Measurements from ENCODE around the gene CACNA1S. TPM values are rescaled to one million over a fixed set of nuclear protein-coding genes. Genes with fewer than 3 reads are reported as not detected.

CACNA1S gene
- total RNA-seq, 2 donors from 2014 or later, result not detected

DNA sequence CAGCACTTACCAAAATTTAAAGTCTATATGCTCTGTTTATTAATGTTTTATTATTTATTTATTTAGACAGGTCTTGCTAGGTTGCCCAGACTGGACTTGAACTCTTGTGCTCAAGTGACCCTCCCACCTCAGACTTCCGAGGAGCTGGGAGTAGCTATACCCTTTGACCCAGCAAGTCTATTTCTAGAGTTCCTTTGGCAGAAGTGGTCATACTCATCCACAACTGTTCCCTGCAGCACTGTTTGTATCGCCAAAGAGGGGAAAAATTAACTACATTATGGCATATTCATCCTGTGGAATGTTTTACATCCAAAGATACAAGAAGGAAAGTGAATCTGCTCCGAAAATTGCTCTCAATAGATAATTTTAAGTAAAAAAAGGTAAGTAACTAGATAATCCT is 28.5 kb downstream of the CACNA1S start:
- ATAC-seq (no peak), DNase-seq (no peak)
- intact Hi-C loops (cut with DNase I, micrococcal nuclease), result no loop called here

DNA sequence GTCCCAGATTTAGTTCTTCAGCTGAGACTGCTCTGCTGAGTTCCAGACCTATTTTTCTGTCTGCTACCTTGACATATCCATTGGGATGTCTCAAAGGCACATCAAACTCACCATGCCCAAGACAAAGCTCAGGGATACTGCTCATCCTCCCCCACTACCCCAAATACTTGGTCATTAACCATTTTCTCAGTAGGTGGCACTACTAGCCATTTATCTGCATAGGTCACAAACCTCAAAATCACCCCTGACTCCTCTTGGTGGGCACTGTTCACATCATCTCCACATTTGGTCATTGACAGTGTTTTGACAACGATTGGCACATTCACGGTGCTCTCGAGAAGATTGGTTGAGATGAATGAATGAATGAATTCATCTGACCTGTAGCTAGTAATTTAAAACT is 32.1 kb downstream of the CACNA1S start:
- intact Hi-C loops (cut with DNase I, micrococcal nuclease), result no loop called here
- DNase-seq (no peak), ATAC-seq (no peak)

DNA sequence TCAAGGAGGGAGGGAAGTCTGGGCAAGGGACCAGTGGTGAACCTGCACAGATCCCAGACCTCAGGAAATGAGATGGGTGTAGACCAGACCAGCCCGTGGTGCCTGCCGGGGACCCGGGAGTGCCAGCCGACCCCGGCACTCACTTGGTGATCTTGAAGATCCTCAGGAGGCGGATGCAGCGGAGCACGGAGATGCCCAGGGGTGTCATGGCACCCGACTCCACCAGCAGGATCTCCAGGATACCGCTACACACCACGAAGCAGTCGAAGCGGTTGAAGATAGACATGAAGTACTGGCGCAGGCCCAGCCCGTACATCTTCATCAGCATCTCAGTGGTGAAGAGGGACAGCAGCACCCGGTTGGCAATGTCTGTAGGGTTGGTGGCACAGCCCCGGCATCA is 34.5 kb downstream of the CACNA1S start:
- intact Hi-C loops (cut with DNase I, micrococcal nuclease), result no loop called here
- no peak for ATAC-seq
- DNase-seq, result no peak

DNA sequence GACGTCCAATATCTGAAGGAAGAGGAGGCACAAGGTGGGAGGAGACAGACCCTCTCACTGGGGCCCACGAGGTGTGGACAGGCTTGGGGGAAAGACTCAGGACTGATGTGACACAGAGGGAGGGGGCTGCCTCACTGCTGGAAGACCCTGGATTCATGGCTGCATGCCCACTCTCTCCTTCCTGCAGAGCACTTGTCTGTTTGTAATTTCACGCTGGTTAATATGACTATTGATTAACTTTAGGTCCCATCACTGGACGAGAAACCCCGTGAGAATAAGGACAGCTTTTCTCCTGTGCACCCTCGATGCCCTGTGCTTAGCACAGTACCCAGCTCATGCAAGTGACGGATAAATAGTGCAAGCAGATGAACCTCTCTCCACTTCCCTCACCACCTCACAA is 35.1 kb downstream of the CACNA1S start:
- no peak for DNase-seq
- ATAC-seq, result no peak
- intact Hi-C loops (cut with DNase I, micrococcal nuclease), result no loop called here

DNA sequence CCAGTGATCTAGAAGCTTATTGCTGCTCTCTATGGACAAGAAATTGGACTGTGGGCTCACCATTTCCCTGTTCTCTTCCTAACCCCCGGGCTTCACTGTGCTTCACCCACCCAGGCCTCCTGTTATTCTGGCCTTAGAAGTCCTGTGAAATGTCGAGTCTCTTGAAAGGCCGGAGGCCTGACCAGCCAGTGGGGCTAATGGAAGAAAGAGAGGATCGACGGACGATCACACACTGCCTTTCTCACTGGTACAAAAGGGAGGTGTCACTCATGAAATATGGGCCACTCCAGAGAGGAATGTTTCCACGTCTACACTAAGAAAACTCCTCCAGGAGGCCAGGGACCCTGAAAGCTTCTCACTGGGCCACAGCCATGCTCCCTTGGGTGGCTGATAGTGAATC is 36.1 kb downstream of the CACNA1S start:
- no peak for DNase-seq
- no peak for ATAC-seq
- intact Hi-C loops (cut with DNase I, micrococcal nuclease), result no loop called here

DNA sequence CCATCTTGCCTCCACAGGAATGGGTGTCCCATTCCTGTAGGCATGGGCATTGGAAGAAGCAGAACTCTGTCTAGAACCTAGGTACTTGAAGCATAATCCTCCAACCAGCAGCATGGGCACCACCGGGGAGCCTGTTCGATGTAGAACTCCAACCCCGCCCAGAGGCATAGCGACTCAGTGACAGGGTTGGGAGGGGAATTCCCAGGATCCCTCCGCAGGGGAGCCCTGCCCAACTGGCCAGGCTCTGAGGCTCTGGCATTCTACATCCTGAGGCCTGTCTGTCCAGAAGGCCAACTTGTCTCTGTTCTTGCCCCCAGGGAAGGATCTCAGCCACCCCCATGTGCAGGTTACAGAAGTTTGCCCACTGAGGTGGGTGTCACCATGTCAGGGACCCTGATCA is 38.2 kb downstream of the CACNA1S start:
- ATAC-seq (no peak), DNase-seq (no peak)
- intact Hi-C loops (cut with DNase I, micrococcal nuclease), result no loop called here

DNA sequence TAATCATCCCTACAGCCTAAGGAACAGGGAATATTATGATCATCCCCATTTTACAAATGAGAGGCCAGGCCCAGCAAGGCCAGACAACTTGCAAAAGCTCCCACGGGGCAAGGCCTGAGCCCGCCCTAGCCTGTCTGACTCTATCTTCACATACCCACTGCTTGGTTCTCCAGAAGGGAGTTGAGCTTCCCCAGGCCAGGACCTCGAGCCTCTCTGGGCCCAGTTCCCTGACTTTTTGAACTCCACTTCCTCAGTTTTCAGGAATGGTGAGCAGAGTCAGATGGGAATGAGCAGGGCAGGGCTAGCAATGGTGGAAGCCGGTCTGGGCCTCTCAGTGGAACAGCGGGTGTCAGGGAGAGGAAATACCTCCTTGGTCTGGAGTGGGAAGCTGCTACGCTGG is 39.3 kb downstream of the CACNA1S start:
- intact Hi-C loops (cut with DNase I, micrococcal nuclease), result no loop called here
- DNase-seq (no peak), ATAC-seq (no peak)

DNA sequence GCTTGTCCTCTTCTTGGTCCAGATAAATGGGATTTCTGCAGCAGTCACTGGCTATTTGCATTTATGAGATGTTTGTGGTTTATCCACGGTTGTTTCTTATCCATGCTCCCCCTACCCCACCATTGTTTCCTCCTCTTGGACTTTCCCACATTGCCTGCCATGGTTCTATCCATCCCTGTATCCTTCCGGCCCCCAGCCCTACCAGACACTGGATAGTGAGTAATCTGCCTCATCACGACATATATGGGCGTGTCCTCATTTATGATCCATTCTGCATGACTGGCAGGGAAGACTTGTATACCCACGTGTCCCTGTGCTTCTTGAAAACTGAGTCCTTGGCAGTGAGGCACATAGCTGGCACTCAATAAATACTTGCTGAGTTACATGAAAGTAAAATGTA is 40.1 kb downstream of the CACNA1S start:
- DNase-seq (no peak), ATAC-seq (peak; percentile 62)
- intact Hi-C loops (cut with DNase I, micrococcal nuclease), result no loop called here

DNA sequence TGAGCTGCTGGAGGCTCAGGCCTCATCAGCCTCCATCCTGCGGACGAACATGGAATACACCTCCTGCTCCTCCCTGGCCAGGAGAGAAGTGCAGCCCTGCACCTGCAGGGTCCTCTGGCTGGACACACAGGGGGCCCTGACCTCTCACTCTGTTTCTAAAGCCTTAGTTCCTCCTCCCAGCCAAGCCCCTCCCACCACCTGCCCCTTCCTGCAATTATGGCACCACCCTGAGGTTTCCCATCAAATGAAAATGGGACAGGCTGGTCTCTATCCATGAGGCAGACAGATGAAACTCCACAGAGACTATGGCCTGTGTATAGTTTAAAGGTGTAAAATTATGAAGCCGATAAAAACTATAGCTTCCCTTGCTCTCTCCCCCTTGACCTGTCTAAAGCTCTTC is 42.6 kb downstream of the CACNA1S start:
- intact Hi-C loops (cut with DNase I, micrococcal nuclease), result no loop called here
- DNase-seq (no peak), ATAC-seq (no peak)

DNA sequence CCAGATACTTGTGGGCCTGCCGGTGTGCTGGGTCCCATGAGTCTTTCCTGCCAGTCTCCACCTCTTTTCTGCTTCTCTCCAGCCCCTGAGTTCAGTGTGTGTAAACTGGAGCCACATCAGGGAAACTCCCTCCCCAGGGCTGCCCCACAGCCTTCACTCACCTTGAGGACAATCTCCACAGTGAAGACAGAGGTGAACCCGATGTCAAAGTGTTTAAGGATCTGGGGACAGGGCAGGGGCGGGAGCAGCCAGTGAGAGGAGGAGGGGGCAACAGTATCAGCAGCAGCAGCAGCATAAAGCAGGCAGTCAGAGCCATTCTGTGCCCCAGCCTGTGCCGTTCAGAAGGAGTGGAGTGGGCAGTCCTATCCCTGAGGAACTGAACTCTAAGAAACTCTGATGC is 43.2 kb downstream of the CACNA1S start:
- intact Hi-C loops (cut with DNase I, micrococcal nuclease), result no loop called here
- ATAC-seq, result no peak

DNA sequence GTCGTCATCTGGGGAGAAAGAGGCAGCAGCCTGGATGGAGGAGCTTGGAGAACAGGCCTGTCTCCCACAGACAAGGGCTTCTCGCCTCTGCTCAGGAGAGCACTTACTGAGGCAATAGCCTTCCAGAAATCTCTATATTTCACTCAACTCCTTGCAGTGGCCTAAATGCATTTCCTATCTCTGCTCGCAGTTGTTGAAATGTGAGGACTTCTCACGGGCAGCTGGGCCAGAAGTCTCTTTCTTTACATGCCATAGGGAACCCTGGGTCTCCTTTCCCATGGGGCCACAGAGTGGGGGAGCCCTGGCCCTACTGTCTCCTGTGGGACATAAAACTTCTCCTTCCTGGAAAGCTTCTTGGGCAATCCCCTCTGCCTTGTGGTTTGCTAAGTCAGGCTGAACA is 45.2 kb downstream of the CACNA1S start:
- ATAC-seq (no peak), DNase-seq (no peak)
- intact Hi-C loops (cut with DNase I, micrococcal nuclease), result no loop called here

More for the DNA sequence above, 43.2 kb downstream of the CACNA1S start:
- no peak for DNase-seq

DNA sequence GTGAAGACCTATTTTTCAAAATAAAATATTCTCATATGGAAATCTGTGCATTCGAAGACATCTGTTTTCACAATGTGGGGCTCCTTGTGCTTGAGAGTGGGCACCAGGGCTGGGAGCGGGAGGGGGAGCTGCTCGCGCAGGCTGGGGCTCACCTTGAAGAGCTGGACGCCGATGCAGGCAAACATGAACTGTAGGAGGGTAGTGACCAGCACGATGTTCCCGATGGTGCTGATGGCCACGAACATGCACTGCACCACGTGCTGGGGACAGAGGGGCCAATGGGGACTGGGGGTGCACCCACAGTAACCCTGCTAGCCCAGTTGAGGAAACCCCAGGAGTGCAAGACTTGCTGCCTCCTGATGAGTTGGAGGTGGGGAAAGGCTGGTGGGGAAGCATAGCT is 46.5 kb downstream of the CACNA1S start:
- DNase-seq (no peak), ATAC-seq (no peak)
- intact Hi-C loops (cut with DNase I, micrococcal nuclease), result no loop called here

DNA sequence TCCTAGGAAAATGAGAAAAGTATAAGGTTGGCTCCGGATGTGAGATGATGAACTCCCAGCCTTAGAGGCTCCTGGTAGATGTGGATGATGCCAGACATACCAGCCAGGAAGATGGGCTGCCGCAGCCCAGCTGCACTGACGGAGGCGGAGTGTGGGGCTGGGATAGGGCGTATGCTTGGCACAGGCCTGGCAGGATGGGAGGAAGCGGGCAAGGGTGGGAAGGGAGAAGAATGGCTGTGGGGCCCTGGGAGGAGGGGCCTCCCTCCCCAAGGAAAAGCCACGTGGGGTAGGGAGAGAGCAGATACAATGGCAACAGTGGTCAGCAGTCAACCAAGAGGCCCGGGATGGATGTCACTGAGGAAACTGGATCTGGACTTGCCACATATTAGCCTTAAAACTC is 47.4 kb downstream of the CACNA1S start:
- no peak for ATAC-seq
- DNase-seq, result no peak
- intact Hi-C loops (cut with DNase I, micrococcal nuclease), result no loop called here

DNA sequence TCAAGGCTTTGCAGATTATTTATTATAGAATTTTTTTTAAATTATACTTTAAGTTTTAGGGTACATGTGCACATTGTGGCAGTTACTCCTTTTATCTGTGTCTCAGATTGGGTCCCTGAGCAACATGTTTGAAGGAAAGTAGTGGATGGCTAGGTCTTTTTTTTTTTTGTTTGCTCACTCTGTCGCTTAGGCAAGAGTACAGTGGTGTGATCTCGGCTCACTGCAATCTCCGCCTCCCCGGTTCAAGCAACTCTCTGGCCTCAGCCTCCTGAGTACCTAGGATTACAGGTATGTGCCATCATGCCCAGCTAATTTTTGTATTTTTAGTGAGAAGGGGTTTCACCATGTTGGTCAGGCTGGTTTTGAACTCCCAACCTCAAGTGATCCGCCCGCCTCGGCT is 49.1 kb downstream of the CACNA1S start:
- ATAC-seq, result no peak
- intact Hi-C loops (cut with DNase I, micrococcal nuclease), result no loop called here

DNA sequence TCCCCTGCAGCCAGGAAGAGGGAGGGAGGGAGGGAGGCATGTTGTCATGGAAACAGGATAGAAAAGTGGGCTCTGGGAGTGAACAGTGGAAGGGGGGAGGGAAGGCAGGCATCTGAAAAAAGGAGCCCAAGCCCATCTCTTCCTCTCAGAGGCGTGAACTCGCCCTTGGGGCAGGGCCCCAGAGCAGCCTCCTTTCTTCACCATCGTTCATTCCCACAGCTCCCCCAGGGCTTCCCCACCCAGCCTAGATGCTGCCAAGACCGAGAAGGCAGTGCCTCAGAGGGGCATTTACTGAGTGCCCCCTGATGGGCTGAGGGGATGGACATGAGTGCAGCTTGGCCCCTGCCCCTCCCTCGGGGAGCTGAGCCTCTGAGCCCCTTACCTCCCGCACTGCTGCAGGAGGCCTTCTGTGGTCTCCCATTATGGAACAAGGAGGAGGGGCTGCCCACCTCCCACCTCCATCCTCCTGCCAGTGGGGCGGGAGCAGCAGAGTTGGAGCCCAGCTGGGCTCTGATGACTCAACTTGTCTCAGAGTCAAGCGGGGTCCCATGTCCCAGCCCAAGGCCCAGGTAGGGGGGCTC is 49.6 kb downstream of the CACNA1S start:
- no peak for ATAC-seq
- intact Hi-C loops (cut with DNase I, micrococcal nuclease), result no loop called here
- DNase-seq, result no peak

More for the DNA sequence above, 49.1 kb downstream of the CACNA1S start:
- DNase-seq, result no peak

DNA sequence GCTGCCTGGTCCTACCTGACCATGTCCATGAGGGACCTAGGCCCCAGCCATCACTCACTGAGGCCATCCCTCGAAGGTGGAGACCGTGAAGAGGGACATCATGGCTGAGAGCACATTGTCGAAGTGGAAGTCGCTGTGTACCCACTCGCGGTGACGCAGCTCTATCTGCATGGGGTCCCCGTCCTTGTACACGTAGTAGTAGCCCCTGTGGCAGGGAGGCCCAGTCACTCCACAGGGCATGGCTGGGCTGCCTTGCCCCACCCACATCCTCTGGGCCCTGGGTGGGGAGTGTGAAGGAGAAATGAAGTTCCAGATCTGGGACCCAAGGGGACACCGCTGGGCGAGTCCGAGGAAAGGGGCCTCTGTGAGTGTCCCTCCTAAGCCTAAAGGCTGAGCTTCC is 50.3 kb downstream of the CACNA1S start:
- no peak for DNase-seq
- intact Hi-C loops (cut with DNase I, micrococcal nuclease), result no loop called here
- ATAC-seq, result no peak

DNA sequence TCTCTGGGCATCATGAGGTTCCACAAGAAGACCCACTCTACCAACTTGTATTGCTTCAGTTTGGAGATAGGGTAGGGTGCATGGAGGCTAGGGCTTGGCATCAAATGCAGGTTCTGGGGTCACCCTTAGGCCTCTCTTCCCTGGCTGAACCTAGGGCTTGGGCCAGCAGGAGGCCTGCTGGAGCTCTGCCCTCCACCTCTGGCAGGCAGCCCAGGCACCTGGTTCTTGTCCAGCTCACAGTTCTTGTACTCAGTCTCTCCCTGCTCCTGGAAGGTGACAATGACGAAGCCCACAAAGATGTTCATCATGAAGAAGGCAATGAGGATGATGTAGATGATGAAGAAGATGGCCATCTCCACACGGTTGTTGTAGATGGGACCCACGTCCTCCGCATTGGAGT is 51.2 kb downstream of the CACNA1S start:
- ATAC-seq (no peak), DNase-seq (no peak)
- intact Hi-C loops (cut with DNase I, micrococcal nuclease), result no loop called here

DNA sequence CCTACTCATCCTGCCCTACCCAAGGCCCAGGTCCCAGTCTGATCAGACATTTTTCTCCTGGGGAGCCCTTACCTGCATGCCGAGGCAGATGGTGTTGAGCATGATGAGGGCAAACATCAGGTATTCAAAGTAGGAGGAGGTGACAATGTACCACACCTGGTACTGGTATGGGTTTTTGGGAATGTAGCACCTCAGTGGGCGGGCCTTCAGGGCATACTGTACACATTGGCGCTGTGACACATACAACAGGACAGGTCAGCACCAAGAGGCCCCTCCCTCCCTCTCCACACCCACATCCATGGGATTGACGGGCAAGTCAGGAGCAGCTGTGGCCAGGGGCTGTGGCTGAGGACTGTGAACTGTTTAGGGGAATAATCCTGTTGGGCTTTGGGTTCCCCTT is 51.6 kb downstream of the CACNA1S start:
- ATAC-seq, result no peak
- no peak for DNase-seq
- intact Hi-C loops (cut with DNase I, micrococcal nuclease), result no loop called here

DNA sequence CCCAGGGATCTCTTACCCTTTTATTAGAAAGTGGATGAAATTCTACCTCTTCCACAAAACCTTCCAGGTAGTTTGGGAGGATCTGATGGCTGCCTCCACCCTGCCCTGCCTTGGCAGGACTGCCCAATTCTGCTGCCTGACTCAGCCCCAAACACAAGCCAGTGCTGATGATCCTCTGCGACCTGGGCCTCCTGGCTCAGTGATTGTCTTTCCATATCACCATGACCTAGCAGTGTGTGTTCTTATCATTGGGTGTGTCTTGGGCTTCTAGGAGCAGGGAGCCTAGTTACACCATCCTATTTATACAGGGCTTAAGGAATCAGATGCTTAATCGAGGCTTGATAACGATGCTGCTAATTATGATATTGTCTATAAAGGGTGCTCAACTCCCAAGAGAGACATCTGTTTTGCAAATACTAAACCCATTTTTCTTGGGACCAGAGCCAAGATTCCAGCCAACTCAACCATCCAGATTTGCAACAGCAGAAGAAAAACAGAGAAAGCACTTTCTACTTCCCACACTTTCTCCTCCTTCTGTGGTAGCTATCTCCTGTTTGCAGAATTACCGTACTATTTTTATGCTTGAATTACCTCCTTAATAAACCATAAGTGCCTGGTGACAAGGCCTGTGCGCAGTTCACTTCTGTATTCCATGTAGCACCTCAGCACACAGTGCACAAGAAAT is 52.2 kb downstream of the CACNA1S start:
- intact Hi-C loops (cut with DNase I, micrococcal nuclease), result no loop called here
- no peak for DNase-seq
- ATAC-seq, result no peak

DNA sequence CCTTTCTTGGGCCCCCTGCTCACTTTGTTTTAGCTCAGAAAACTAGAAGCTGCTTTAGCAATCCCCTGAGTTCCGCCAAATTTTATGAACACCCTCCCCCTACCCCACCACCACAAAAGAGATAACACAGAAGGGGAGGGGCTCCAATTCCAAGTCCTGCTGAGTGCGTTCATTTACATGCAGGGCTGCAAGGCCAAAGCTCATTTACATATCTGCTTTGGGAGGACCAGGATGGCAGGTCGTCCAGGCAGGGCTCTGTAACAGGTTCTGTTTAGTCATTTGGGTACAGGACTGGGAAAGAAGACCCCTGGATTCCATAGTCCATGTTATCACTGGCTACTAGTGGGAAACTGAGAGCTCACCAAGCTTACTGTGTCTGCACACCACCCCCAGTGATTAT is 52.8 kb downstream of the CACNA1S start:
- DNase-seq (no peak), ATAC-seq (no peak)
- intact Hi-C loops (cut with DNase I, micrococcal nuclease), result no loop called here

DNA sequence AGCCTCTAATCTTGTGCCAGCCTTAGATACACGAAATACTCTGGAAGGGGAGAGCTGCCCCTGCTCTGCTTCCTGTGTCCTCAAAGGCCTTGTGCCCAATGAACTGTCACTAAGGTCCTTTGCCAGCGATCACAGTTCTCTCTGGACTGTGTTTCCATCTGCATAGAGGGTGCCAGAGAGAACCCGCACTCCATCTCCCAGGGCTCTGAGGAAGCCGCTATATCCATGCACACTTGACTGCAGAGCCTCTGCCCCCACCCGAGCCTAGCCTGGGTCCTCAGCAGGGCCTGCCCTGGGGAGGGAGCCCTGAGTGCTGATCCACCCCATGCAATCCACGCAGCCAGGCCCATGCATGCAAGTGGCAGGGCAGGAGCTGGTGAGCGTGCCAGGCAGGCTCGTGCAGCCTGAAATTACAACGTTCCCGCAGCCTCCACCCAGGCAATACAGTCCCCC is 58.1 kb downstream of the CACNA1S start:
- no peak for DNase-seq

More for the DNA sequence above, 58.1 kb downstream of the CACNA1S start:
- intact Hi-C loops (cut with DNase I, micrococcal nuclease), result no loop called here
- ATAC-seq, result no peak

Measured in left colon (tissue), 2 donors.